K562 (cell line): Measurements from ENCODE around the gene GABPB1. TPM values are rescaled to one million over a fixed set of nuclear protein-coding genes. Genes with fewer than 3 reads are reported as not detected.

Experiments used
- C11orf30 ChIP-seq: fragments of 450-650 bp; IDR thresholded peaks from 2 replicates; pipeline ENCODE4 v1.6.1; 2016; ENCODE audit warnings: low read depth, mild to moderate bottlenecking
- DNMT1 ChIP-seq: fragments of 450-650 bp; IDR thresholded peaks from 2 replicates; pipeline ENCODE4 v1.6.1; 2016; ENCODE audit warnings: antibody characterized with exemption, mild to moderate bottlenecking
- GATAD2B ChIP-seq: fragments of 450-650 bp; IDR thresholded peaks from 2 replicates; pipeline ENCODE4 v1.6.1; 2017; ENCODE audit warnings: mild to moderate bottlenecking, borderline replicate concordance
- HDAC1 ChIP-seq, 2 experiments: fragments of 450-650 bp; IDR thresholded peaks; 2 replicates each; pipeline ENCODE4 v1.6.1; 2016 to 2017; ENCODE audit warnings: inconsistent platforms in 1 of 2, mild to moderate bottlenecking in 1 of 2, moderate library complexity in 1 of 2
- MEF2D ChIP-seq: conservative IDR thresholded peaks from 2 replicates; pipeline ENCODE4 v1.6.1; 2016; ENCODE audit warnings: low read depth, missing genetic modification characterization, missing compliant biosample characterization
- PHB2 ChIP-seq: fragments of 450-650 bp; IDR thresholded peaks from 2 replicates; pipeline ENCODE4 v1.6.1; 2017; ENCODE audit warnings: low read depth
- PHF8 ChIP-seq: fragments of 200-600 bp; sonication (generic); IDR thresholded peaks from 2 replicates; pipeline ENCODE4 v1.6.1; 2012; ENCODE audit warnings: mixed run types, mild to moderate bottlenecking, inconsistent platforms, low read length, moderate library complexity, borderline replicate concordance
- RAD51 ChIP-seq: fragments of 450-650 bp; IDR thresholded peaks from 2 replicates; pipeline ENCODE4 v1.7.1; 2016; ENCODE audit warnings: low read depth, mild to moderate bottlenecking, borderline replicate concordance
- SPI1 ChIP-seq: IDR thresholded peaks from 2 replicates; pipeline ENCODE4 v1.6.1; 2011; ENCODE audit warnings: low read depth, low read length, control low read depth, borderline replicate concordance
- TARDBP ChIP-seq: fragments of 450-650 bp; IDR thresholded peaks from 2 replicates; pipeline ENCODE4 v1.6.1; 2016
- TEAD4 ChIP-seq, 2 experiments: sonication (generic) in 1 of 2; formaldehyde crosslinking in 1 of 2; IDR thresholded peaks; 2 replicates each; pipeline versions ENCODE4 v1.6.1 to v1.8.0; 2012 to 2022; ENCODE audit warnings: borderline replicate concordance in 1 of 2, inconsistent platforms in 1 of 2, low read length in 1 of 2, mild to moderate bottlenecking in 1 of 2, missing genetic modification reagents in 1 of 2
- YBX1 ChIP-seq: fragments of 450-650 bp; IDR thresholded peaks from 2 replicates; pipeline ENCODE4 v1.7.1; 2016; ENCODE audit warnings: mild to moderate bottlenecking
- ZNF318 ChIP-seq, 2 experiments: fragments of 450-650 bp; IDR thresholded peaks; 2 replicates each; pipeline ENCODE4 v1.6.1; 2016; ENCODE audit warnings: mild to moderate bottlenecking in 2 of 2, borderline replicate concordance in 1 of 2, low read depth in 1 of 2, moderate library complexity in 1 of 2
- ZNF76 ChIP-seq: fragments of 250-450 bp; sonication (Bioruptor Pico); IDR thresholded peaks from 2 replicates; pipeline ENCODE4 v1.4.0; 2020; ENCODE audit warnings: mild to moderate bottlenecking, moderate library complexity, borderline replicate concordance
- polyA plus RNA-seq, 8 experiments: library from polyadenylated mRNA; depleted of rRNA in 4 of 8; stranded (reverse) in 5 of 8; unstranded in 3 of 8; fragments of >200 nt; fragmentation: Nextera tagmentation in 2 of 8; fragmentation: Illumina TruSeq in 1 of 8; extraction: Ambion mirVana in 2 of 8; extraction: Trizol in 1 of 8; gene quantifications; 2 replicates each; pipeline versions ENCODE4 v1.2.1 to v1.2.3, GENCODE V29; 2011 to 2014; ENCODE audit warnings: inconsistent platforms in 1 of 8, missing spikeins in 1 of 8
- total RNA-seq, 7 experiments: library from RNA; depleted of rRNA in 6 of 7; stranded (reverse); fragments of >200 nt in 6 of 7; fragmentation: Illumina TruSeq in 2 of 7; extraction: Trizol in 2 of 7; gene quantifications; 2 replicates each; pipeline versions ENCODE4 v1.2.1 to v1.2.3, GENCODE V29; 2011 to 2021; ENCODE audit warnings: low replicate concordance in 1 of 7
- TF ChIP-seq, protein P1 (sequence below): fragments of 450-650 bp; IDR thresholded peaks from 2 replicates; pipeline ENCODE4 v1.6.1; 2017; ENCODE audit warnings: mild to moderate bottlenecking, moderate library complexity

The GABPB1 gene
- total and polyA plus RNA-seq, 9 of the 15 experiments (the other 6 are each of a cell fraction or from before 2014, with no cell fraction given), result 11.8 to 42.3 (median 33.2) TPM

DNA sequence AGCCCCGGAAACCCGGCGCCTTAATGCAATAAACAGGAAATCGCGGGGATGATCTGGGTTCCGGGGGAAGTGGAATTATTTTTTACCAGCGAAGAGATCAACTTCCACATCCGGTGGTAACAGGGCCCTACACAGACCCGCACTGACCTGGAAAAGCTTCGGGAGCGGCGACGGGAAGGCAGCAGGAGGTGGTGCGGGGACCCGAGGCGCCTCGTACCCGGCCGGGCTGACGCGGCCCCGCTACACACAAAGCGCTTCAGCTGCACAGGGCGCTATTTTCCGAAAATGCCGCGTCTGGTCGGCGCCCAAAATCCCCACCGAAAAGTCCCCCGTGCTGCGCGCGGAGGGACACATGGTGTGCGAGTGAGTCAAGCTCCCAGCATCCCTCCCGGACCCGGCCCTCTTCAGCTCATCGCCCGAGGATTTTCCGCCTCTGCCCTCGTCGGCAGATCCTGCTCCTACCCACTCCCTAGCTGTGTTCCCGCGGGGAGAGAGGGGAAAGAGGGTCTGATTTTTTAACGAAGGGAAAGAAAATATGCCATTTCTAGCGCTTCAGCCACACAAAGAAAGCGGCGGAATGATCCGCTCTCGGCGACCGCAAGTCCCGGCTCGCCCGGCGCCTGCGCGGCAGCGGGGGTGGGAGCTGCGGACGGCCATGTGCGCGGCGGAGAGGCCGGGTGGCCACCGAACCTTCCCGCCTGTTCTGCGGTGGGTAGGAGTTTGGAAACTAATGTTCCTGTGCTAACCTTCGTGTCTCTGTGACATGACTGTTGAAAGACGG, at the start of gene GABPB1 (continued):
- TF ChIP-seq TARDBP, result peak; percentile 67; the same call in 1 of the 2 replicates
- TF ChIP-seq SPI1, result peak; percentile 71
- no peak for TF ChIP-seq TEAD4 (IDR thresholded peaks at IDR 0.05; ENCODE audit: low read length)
- no peak for TF ChIP-seq TEAD4 (CRISPR knock-in tag; IDR thresholded peaks at IDR 0.05; ENCODE audit: borderline replicate concordance)
- no peak for TF ChIP-seq PHB2
- no peak for TF ChIP-seq RAD51
- TF ChIP-seq, protein P1, sequence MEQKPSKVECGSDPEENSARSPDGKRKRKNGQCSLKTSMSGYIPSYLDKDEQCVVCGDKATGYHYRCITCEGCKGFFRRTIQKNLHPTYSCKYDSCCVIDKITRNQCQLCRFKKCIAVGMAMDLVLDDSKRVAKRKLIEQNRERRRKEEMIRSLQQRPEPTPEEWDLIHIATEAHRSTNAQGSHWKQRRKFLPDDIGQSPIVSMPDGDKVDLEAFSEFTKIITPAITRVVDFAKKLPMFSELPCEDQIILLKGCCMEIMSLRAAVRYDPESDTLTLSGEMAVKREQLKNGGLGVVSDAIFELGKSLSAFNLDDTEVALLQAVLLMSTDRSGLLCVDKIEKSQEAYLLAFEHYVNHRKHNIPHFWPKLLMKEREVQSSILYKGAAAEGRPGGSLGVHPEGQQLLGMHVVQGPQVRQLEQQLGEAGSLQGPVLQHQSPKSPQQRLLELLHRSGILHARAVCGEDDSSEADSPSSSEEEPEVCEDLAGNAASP, result no peak
- peak; percentile 47; the same call in 1 of the 2 replicates for TF ChIP-seq GATAD2B
- peak; percentile 96 for TF ChIP-seq PHF8
- TF ChIP-seq C11orf30, result peak; percentile 75
- no peak for TF ChIP-seq ZNF76 (CRISPR knock-in tag)
- TF ChIP-seq DNMT1, result no peak
- 0 out of 2 replicates have a peak, but pooled peaks have one; percentile 13 for TF ChIP-seq MEF2D
- TF ChIP-seq YBX1, result no peak
- peak in 1 of 2 experiments; percentile 58; a peak in 1 of 4 replicates for TF ChIP-seq ZNF318 (IDR thresholded peaks at IDR 0.05; ENCODE audit: borderline replicate concordance in 1 of 2, low read depth in 1 of 2)
- peak in 1 of 2 experiments; percentile 88; a peak in 2 of 4 replicates for TF ChIP-seq HDAC1 (IDR thresholded peaks at IDR 0.05)
